HG03139 (cell line): ENCODE results near the gene CTH.
"Not testable (repeated sequence)": the region's sequence is repeated elsewhere in the genome, so short reads cannot be mapped to it uniquely, and the experiment has no call there.

Experiments used
- ATAC-seq: cut with Tn5 transposase; IDR thresholded peaks from one replicate; pipeline ENCODE4 v1.9.1; 2021; ENCODE audit not compliant: unreplicated experiment

Gene CTH

GRCh38 chr1:70405780-70406416 is 5.2 kb upstream of the CTH start:
- no peak for ATAC-seq

GRCh38 chr1:70409136-70409535 is 1.9 kb upstream of the CTH start:
- no peak for ATAC-seq

- no peak for ATAC-seq
These were observed 334 bp downstream of the CTH start for GRCh38 chr1:70411360-70411844.

GRCh38 chr1:70415882-70416281 is 4.8 kb downstream of the CTH start:
- no peak for ATAC-seq

- not testable (repeated sequence) for ATAC-seq
These were observed 8.1 kb downstream of the CTH start for GRCh38 chr1:70418973-70419734.

- ATAC-seq = no peak
These were observed 9.3 kb downstream of the CTH start for GRCh38 chr1:70420320-70420719.

GRCh38 chr1:70426154-70427131 is 15.4 kb downstream of the CTH start:
- no peak for ATAC-seq

- ATAC-seq = no peak
These were observed 16.9 kb downstream of the CTH start for GRCh38 chr1:70427976-70428375.

GRCh38 chr1:70429219-70429618 is 18.2 kb downstream of the CTH start:
- ATAC-seq = no peak

- ATAC-seq = no peak
These were observed 18.7 kb downstream of the CTH start for GRCh38 chr1:70429757-70430156.

GRCh38 chr1:70431317-70431716 is 20.2 kb downstream of the CTH start:
- no peak for ATAC-seq

- no peak for ATAC-seq
These were observed 20.8 kb downstream of the CTH start for GRCh38 chr1:70431874-70432273.

- ATAC-seq = no peak
These were observed 23.3 kb downstream of the CTH start for GRCh38 chr1:70434253-70434859.

GRCh38 chr1:70436622-70437251 is 25.7 kb downstream of the CTH start:
- no peak for ATAC-seq

GRCh38 chr1:70438529-70438928 is 27.5 kb downstream of the CTH start:
- ATAC-seq = no peak

- ATAC-seq = no peak
These were observed 29.7 kb downstream of the CTH start for GRCh38 chr1:70440642-70441391.

- no peak for ATAC-seq
These were observed 30.4 kb downstream of the CTH start for GRCh38 chr1:70441392-70442035.

- no peak for ATAC-seq
These were observed 31.4 kb downstream of the CTH start for GRCh38 chr1:70442490-70442889.

GRCh38 chr1:70443739-70444138 is 32.7 kb downstream of the CTH start:
- ATAC-seq = no peak
